Ishikawa (cell line): ENCODE results near the gene OR11A1.

Experiments
- CEBPB ChIP-seq: IDR thresholded peaks from 2 replicates; pipeline ENCODE4 v1.6.1; 2012
- CREB1 ChIP-seq: IDR thresholded peaks from 2 replicates; pipeline ENCODE4 v1.6.1; 2012; ENCODE audit warnings: low read depth
- EGR1 ChIP-seq: IDR thresholded peaks from 2 replicates; pipeline ENCODE4 v1.6.1; 2012
- EP300 ChIP-seq: IDR thresholded peaks from 2 replicates; pipeline ENCODE4 v1.6.1; 2012; ENCODE audit warnings: borderline replicate concordance
- NFIC ChIP-seq: IDR thresholded peaks from 2 replicates; pipeline ENCODE4 v1.6.1; 2012
- RAD21 ChIP-seq: IDR thresholded peaks from 2 replicates; pipeline ENCODE4 v1.6.1; 2012; ENCODE audit warnings: low read depth
- REST ChIP-seq: IDR thresholded peaks from 2 replicates; pipeline ENCODE4 v1.6.1; 2012; ENCODE audit warnings: low read depth, mild to moderate bottlenecking
- ZBTB7A ChIP-seq: IDR thresholded peaks from 2 replicates; pipeline ENCODE4 v1.6.1; 2012; ENCODE audit warnings: low read depth
- TF ChIP-seq, protein P1 (sequence below): IDR thresholded peaks from 2 replicates; pipeline ENCODE4 v1.6.1; 2012
- TF ChIP-seq, protein P2 (sequence below): IDR thresholded peaks from 2 replicates; pipeline ENCODE4 v1.6.1; 2012

DNA sequence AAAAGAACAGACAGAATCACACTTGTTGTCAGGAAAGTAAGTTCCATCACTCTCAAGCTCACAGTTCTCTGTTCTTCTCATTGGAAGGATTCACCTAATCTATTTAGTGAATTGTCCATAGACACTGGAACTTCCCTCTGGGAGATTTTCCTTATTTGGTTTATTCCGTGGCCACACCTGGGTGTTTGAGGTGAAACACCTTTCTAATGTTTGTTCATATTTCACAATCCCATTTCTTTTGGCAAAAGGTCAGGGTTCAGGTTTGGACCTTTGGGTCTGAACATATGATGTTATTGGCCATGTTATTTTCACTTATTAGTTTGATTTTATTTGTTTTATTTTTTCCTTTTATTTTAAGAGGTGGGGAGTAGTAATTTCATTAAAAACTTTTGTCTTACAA, 26.9 kb upstream of the OR11A1 start:
- no peak for TF ChIP-seq ZBTB7A
- TF ChIP-seq, protein P1, sequence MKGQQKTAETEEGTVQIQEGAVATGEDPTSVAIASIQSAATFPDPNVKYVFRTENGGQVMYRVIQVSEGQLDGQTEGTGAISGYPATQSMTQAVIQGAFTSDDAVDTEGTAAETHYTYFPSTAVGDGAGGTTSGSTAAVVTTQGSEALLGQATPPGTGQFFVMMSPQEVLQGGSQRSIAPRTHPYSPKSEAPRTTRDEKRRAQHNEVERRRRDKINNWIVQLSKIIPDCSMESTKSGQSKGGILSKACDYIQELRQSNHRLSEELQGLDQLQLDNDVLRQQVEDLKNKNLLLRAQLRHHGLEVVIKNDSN: no peak
- no peak for TF ChIP-seq EP300
- TF ChIP-seq RAD21: no peak
- TF ChIP-seq REST: no peak
- TF ChIP-seq, protein P2, sequence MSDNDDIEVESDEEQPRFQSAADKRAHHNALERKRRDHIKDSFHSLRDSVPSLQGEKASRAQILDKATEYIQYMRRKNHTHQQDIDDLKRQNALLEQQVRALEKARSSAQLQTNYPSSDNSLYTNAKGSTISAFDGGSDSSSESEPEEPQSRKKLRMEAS: no peak
- TF ChIP-seq CEBPB: no peak
- no peak for TF ChIP-seq EGR1
- TF ChIP-seq CREB1: no peak
- no peak for TF ChIP-seq NFIC
